ENCODE data around the gene CBFA2T3.

GRCh38 chr16:88999457-89000206 lies 22.6 kb upstream of the CBFA2T3 start:
- no peak for TF ChIP-seq CTCF (IDR thresholded peaks at IDR 0.05)
- TF ChIP-seq POLR2A (IDR thresholded peaks at IDR 0.05) = no peak
